ENCODE data around the gene MYO7B.

MYO7B gene

DNA sequence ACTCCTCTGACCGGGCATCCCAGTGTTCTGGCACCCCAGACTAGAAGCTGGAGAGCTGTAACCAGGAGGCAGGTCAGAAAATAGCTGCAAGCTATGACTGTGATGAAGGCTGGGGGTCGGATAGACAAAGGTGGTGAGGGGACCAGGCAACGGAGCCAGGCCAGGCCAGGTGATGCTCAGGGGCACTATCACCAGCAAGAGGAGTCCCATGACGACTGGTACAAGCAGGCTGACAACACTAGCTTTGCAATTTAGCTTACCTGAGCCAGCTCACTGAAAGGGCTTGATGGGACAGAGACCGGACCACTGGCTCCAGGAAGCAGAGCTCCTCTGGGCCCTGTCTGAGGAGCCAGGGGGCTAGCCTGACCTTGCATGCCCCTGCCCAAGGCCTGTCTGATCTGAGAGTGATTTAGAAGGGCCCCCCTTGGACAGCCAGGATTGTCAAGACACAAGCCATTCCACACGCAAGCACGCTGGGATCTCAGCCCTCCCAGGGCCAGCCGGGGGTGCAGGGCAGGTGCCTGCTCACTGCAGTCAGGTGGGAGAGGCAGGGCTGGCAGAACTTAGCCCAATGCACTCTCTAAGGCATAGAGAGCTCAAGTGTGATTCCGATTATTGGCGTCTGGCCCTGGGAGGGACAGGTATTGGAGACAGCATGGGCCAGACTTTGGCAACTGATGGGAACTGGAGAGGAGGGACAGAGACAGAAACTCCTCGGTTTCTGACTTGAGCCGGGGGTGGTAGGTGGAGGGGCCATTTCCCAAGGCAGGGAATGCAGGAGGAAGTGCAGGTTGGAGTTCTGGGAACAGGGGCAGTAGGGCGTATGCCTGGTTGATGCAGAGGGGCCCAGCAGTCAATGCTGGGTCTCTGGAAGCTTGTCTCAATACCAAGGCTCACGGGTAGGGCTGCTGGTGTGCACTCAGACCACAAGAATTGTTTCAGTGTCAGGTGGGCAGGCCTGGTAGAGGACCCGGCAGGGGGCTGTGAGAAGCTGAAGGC, 47.7 kb downstream of the MYO7B start:
- ChIA-PET CTCF (interaction anchor here (1.5 to 9.7 kb wide), 3 partner anchors 8 to 67 kb away, joined by 5 to 67 read pairs (median 13); no protein-coding TSS in a partner anchor), POLR2A (no interaction called here)
- TF ChIP-seq CTCF (IDR thresholded peaks at IDR 0.05; ENCODE audit: control extremely low read depth, extremely low read depth, low read depth, missing control alignments), result no peak
- DNase-seq (ENCODE audit: extremely low spot score), result no peak

- TF ChIP-seq CTCF (IDR thresholded peaks at IDR 0.05; ENCODE audit: control extremely low read depth, extremely low read depth, low read depth, missing control alignments), result no peak
- DNase-seq (ENCODE audit: extremely low spot score), result no peak
- POLR2A ChIA-PET, result no interaction called here
- CTCF ChIA-PET, result interaction anchor here (1.5 to 4.1 kb wide), 2 partner anchors 11 to 66 kb away, joined by 5 to 13 read pairs; no protein-coding TSS in a partner anchor
These were observed 48.6 kb downstream of the MYO7B start for GRCh38 chr2:127584047-127584446.

GRCh38 chr2:127584516-127585033, 49.1 kb downstream of the MYO7B start:
- POLR2A ChIA-PET, result no interaction called here
- DNase-seq (ENCODE audit: extremely low spot score), result no peak
- CTCF ChIA-PET, result interaction anchor here (4.1 kb wide), 1 partner anchor 65 kb away, joined by 13 read pairs; no protein-coding TSS in a partner anchor
- TF ChIP-seq CTCF (IDR thresholded peaks at IDR 0.05; ENCODE audit: control extremely low read depth, extremely low read depth, low read depth, missing control alignments), result no peak

GRCh38 chr2:127585270-127585807, 49.9 kb downstream of the MYO7B start:
- ChIA-PET POLR2A (no interaction called here), CTCF (interaction anchor here (1.0 to 4.1 kb wide), 3 partner anchors 14 to 64 kb away, joined by 3 to 13 read pairs (median 4); no protein-coding TSS in a partner anchor)
- no peak for DNase-seq (ENCODE audit: extremely low spot score)
- TF ChIP-seq CTCF (IDR thresholded peaks at IDR 0.05; ENCODE audit: control extremely low read depth, extremely low read depth, low read depth, missing control alignments), result no peak

DNA sequence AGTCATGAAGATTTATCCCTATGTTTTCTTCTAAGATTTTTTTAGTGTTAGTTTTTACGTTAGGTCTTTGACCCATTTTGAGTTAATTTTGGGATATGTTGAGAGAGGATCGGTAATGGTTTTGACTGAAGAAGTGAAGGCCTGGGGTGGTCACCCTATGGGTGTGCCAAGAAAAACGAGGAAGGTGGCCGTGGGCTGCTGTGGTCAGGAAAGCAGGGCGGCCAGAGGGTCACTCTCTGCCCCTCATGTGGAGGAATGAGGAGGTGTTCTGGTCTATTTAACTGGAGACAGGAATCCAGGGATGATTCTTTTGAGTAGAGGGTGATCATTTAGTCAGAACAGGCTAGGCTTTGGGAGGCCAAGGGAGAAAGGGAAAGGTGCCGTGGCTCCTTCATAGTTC, 50.7 kb downstream of the MYO7B start:
- TF ChIP-seq CTCF (IDR thresholded peaks at IDR 0.05; ENCODE audit: control extremely low read depth, extremely low read depth, low read depth, missing control alignments), result no peak
- CTCF ChIA-PET, result interaction anchor here (1.0 to 2.1 kb wide), 2 partner anchors 13 to 24 kb away, joined by 3 to 4 read pairs; no protein-coding TSS in a partner anchor
- POLR2A ChIA-PET, result no interaction called here
- DNase-seq (ENCODE audit: extremely low spot score), result no peak

DNA sequence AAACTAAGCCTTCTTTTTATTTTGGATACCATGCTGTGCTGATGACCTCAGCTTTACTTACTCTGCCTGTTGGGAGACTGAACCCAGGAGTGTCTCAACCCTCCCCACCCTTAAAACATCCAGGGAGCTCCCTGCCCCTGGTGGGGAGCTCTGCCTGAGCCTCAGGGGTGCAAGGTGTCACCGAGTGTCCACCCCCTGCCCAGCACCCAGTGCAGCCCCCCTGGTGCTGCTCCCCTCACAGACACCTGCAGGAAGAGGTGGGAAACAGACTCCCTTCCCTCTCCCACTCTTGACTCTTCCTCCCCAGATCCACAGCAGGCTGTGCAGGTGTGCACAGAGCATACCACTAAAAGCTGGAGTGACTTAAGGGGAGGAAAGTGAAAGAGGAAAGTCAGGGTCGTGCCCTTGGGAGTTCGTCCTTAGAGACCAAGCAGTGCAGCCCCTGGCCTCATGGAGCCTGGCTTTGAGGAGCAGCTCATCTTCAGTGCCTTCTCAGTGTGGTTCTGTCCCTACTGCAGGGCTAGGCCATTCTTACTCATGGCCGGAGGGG, 51.3 kb downstream of the MYO7B start:
- ChIA-PET POLR2A (no interaction called here), CTCF (interaction anchor here (0.7 to 2.1 kb wide), 2 partner anchors 20 to 23 kb away, joined by 3 to 4 read pairs; no protein-coding TSS in a partner anchor)
- TF ChIP-seq CTCF (IDR thresholded peaks at IDR 0.05; ENCODE audit: control extremely low read depth, extremely low read depth, low read depth, missing control alignments), result no peak
- DNase-seq (ENCODE audit: extremely low spot score), result no peak

All from GM10248 (cell line).